SK-N-SH (cell line): Measurements from ENCODE around the gene ARPC2.

Source experiments
- EP300 ChIP-seq, 2 experiments: IDR thresholded peaks; 2 replicates each; pipeline versions ENCODE4 v1.4.0 to v1.6.1; 2012; ENCODE audit warnings: borderline replicate concordance in 1 of 2, low read depth in 1 of 2, low read length in 1 of 2
- GABPA ChIP-seq: IDR thresholded peaks from 2 replicates; pipeline ENCODE4 v1.4.0; 2012; ENCODE audit warnings: low read depth, mild to moderate bottlenecking
- RCOR1 ChIP-seq: fragments of 150-350 bp; IDR thresholded peaks from 2 replicates; pipeline ENCODE4 v1.6.1; 2017; ENCODE audit warnings: antibody characterized with exemption, low read length
- TF ChIP-seq, protein P1 (sequence below): IDR thresholded peaks from 2 replicates; pipeline ENCODE4 v1.6.1; 2012; ENCODE audit warnings: mild to moderate bottlenecking, low read depth, low read length, moderate library complexity
- TF ChIP-seq, protein P2 (sequence below): fragments of 200-600 bp; sonication (generic); IDR thresholded peaks from 2 replicates; pipeline ENCODE4 v1.6.1; 2017; ENCODE audit warnings: antibody characterized with exemption, mild to moderate bottlenecking, moderate library complexity
- TF ChIP-seq, protein P3 (sequence below): fragments of 150-350 bp; IDR thresholded peaks from 2 replicates; pipeline ENCODE4 v1.6.1; 2017; ENCODE audit warnings: antibody characterized with exemption, low read length, low read depth, borderline replicate concordance

DNA sequence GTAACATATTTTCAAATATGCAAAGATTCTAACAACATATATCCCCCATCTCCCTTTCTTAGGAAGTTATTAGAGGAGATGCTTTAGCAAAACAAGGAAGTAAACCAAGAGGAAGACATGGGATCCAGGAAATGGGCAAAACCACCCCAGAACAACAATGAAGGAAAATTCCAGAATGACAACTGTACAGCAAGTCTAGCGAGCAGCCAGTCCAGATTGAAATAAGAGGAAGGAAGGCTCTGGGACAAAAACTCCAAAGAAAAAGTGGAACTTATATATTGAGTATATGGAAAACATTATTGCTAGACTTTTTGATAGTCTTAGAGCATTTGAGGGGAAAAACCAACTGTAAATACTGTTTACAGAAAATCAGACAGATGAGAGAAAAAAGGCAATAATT is 2.9 kb upstream of the ARPC2 start:
- TF ChIP-seq, protein P1, sequence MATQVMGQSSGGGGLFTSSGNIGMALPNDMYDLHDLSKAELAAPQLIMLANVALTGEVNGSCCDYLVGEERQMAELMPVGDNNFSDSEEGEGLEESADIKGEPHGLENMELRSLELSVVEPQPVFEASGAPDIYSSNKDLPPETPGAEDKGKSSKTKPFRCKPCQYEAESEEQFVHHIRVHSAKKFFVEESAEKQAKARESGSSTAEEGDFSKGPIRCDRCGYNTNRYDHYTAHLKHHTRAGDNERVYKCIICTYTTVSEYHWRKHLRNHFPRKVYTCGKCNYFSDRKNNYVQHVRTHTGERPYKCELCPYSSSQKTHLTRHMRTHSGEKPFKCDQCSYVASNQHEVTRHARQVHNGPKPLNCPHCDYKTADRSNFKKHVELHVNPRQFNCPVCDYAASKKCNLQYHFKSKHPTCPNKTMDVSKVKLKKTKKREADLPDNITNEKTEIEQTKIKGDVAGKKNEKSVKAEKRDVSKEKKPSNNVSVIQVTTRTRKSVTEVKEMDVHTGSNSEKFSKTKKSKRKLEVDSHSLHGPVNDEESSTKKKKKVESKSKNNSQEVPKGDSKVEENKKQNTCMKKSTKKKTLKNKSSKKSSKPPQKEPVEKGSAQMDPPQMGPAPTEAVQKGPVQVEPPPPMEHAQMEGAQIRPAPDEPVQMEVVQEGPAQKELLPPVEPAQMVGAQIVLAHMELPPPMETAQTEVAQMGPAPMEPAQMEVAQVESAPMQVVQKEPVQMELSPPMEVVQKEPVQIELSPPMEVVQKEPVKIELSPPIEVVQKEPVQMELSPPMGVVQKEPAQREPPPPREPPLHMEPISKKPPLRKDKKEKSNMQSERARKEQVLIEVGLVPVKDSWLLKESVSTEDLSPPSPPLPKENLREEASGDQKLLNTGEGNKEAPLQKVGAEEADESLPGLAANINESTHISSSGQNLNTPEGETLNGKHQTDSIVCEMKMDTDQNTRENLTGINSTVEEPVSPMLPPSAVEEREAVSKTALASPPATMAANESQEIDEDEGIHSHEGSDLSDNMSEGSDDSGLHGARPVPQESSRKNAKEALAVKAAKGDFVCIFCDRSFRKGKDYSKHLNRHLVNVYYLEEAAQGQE: no peak
- TF ChIP-seq GABPA (no peak), RCOR1 (no peak), EP300 (IDR thresholded peaks at IDR 0.05; ENCODE audit: borderline replicate concordance in 1 of 2, low read depth in 1 of 2, low read length in 1 of 2) (no peak)
- TF ChIP-seq, protein P2, sequence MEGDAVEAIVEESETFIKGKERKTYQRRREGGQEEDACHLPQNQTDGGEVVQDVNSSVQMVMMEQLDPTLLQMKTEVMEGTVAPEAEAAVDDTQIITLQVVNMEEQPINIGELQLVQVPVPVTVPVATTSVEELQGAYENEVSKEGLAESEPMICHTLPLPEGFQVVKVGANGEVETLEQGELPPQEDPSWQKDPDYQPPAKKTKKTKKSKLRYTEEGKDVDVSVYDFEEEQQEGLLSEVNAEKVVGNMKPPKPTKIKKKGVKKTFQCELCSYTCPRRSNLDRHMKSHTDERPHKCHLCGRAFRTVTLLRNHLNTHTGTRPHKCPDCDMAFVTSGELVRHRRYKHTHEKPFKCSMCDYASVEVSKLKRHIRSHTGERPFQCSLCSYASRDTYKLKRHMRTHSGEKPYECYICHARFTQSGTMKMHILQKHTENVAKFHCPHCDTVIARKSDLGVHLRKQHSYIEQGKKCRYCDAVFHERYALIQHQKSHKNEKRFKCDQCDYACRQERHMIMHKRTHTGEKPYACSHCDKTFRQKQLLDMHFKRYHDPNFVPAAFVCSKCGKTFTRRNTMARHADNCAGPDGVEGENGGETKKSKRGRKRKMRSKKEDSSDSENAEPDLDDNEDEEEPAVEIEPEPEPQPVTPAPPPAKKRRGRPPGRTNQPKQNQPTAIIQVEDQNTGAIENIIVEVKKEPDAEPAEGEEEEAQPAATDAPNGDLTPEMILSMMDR: no peak
- TF ChIP-seq, protein P3, sequence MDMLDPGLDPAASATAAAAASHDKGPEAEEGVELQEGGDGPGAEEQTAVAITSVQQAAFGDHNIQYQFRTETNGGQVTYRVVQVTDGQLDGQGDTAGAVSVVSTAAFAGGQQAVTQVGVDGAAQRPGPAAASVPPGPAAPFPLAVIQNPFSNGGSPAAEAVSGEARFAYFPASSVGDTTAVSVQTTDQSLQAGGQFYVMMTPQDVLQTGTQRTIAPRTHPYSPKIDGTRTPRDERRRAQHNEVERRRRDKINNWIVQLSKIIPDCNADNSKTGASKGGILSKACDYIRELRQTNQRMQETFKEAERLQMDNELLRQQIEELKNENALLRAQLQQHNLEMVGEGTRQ: no peak
